Caco-2 (cell line): Measurements from ENCODE around the gene ACE. TPM values are rescaled to one million over a fixed set of nuclear protein-coding genes. Genes with fewer than 3 reads are reported as not detected.

Source experiments
- BruUV-seq: library from RNA; stranded (reverse); fragments of 400-500 nt; replicated peaks from 2 replicates; lab custom pipeline; 2021; lab: Mats Ljungman, UMichigan
- CTCF ChIA-PET: fragments of 300-600 bp; sonication (Branson Sonifier 250); formaldehyde crosslinking; loops from one replicate; lab custom pipeline; 2022; ENCODE audit warnings: antibody characterized with exemption; lab: Charles Lee
- POLR2A ChIA-PET: fragments of 300-600 bp; sonication (Branson Sonifier 250); formaldehyde crosslinking; loops from one replicate; lab custom pipeline; 2022; ENCODE audit warnings: antibody characterized with exemption; lab: Charles Lee
- DNase-seq, 2 experiments: peaks; one replicate each; pipeline versions ENCODE4 v3.0.0 to v3.0.0-alpha.2; 2020 to 2022
- H3K27me3 ChIP-seq: replicated peaks from 2 replicates; pipeline ENCODE4 v1.6.0; 2011; ENCODE audit warnings: low read length; ENCODE audit not compliant: control insufficient read depth, insufficient read depth
- H3K36me3 ChIP-seq: 2 replicates; pipeline ENCODE4 v1.5.1; 2011; ENCODE audit warnings: low read length; ENCODE audit not compliant: control insufficient read depth, insufficient read depth
- H3K4me1 ChIP-seq: fragments of 250-450 bp; sonication (Bioruptor Pico); 2 replicates; pipeline ENCODE4 v1.5.1; 2020; ENCODE audit warnings: mild to moderate bottlenecking
- H3K4me3 ChIP-seq: 2 replicates; pipeline ENCODE4 v1.5.1; 2011; ENCODE audit warnings: low read depth, mild to moderate bottlenecking, control low read depth, low read length
- H3K9me3 ChIP-seq: fragments of 250-450 bp; sonication (Bioruptor Pico); 2 replicates; pipeline ENCODE4 v1.5.1; 2020; ENCODE audit warnings: mild to moderate bottlenecking, moderate library complexity
- H3K27ac Mint-ChIP-seq: one replicate; pipeline ENCODE4 v1.8.0; 2022; ENCODE audit warnings: mixed read lengths; ENCODE audit not compliant: unreplicated experiment
- H3K27me3 Mint-ChIP-seq: one replicate; pipeline ENCODE4 v1.8.0; 2022; ENCODE audit warnings: mixed read lengths; ENCODE audit not compliant: insufficient read depth, unreplicated experiment
- H3K36me3 Mint-ChIP-seq: one replicate; pipeline ENCODE4 v1.8.0; 2022; ENCODE audit warnings: mild to moderate bottlenecking, mixed read lengths; ENCODE audit not compliant: insufficient read depth, unreplicated experiment
- H3K4me1 Mint-ChIP-seq: one replicate; pipeline ENCODE4 v1.8.0; 2022; ENCODE audit warnings: low read depth, mixed read lengths; ENCODE audit not compliant: unreplicated experiment
- H3K4me3 Mint-ChIP-seq: one replicate; pipeline ENCODE4 v1.8.0; 2022; ENCODE audit warnings: mild to moderate bottlenecking, moderate library complexity, mixed read lengths; ENCODE audit not compliant: unreplicated experiment
- H3K9me3 Mint-ChIP-seq: one replicate; pipeline ENCODE4 v1.8.0; 2022; ENCODE audit warnings: mixed read lengths; ENCODE audit not compliant: unreplicated experiment
- CTCF ChIP-seq, 2 experiments: fragments of 200-600 bp in 1 of 2; IDR thresholded peaks; 1 replicate in 1 of 2; 2 replicates in 1 of 2; pipeline versions ENCODE4 v1.5.1 to v1.8.0; 2011 to 2022; ENCODE audit warnings: antibody characterized with exemption in 1 of 2, control low read depth in 1 of 2, inconsistent platforms in 1 of 2, low read depth in 1 of 2, low read length in 1 of 2, mild to moderate bottlenecking in 1 of 2, moderate library complexity in 1 of 2; ENCODE audit not compliant: insufficient read depth in 1 of 2, severe bottlenecking in 1 of 2, unreplicated experiment in 1 of 2
- intact Hi-C: fragments of 100-400 bp; cut with micrococcal nuclease; formaldehyde crosslinking; loops from one replicate; pipeline ENCODE4 v1.10.0; 2022; ENCODE audit not compliant: unreplicated experiment
- total RNA-seq: library from RNA; stranded (reverse); gene quantifications from 2 replicates; pipeline ENCODE4 v1.2.3, GENCODE V29; 2022

The ACE gene
- total RNA-seq, 1 experiment from 2014 or later, result 3.4 TPM

GRCh38 chr17:63503341-63503705 is 26.5 kb downstream of the ACE start:
- CTCF ChIA-PET, result no interaction called here
- no peak for TF ChIP-seq CTCF (IDR thresholded peaks at IDR 0.05; ENCODE audit: insufficient read depth in 1 of 2, low read depth in 1 of 2, low read length in 1 of 2, severe bottlenecking in 1 of 2, unreplicated experiment in 1 of 2)
- peaks cover 22% of the 10 kb centered on the region for H3K27me3 Mint-ChIP-seq
- H3K9me3 Mint-ChIP-seq, result peaks cover 9% of the 10 kb centered on the region
- DNase-seq, result no peak
- H3K4me3 Mint-ChIP-seq, result no peak overlapping the region
- no peaks in the 10 kb centered on the region for H3K36me3 Mint-ChIP-seq
- POLR2A ChIA-PET, result no interaction called here
- intact Hi-C loops, result no loop called here
- no TSS peak for BruUV-seq
- no peak overlapping the region for H3K27ac Mint-ChIP-seq
- Histone ChIP-seq H3K4me1 (no peaks in the 10 kb centered on the region), H3K36me3 (no peaks in the 10 kb centered on the region), H3K9me3 (peaks cover 5% of the 10 kb centered on the region; the same call in 1 of the 2 replicates), H3K4me3 (no peak overlapping the region), H3K27me3 (no peaks in the 10 kb centered on the region; the same call in 1 of the 2 replicates)
- H3K4me1 Mint-ChIP-seq, result no peaks in the 10 kb centered on the region

- CTCF ChIA-PET, result no interaction called here
- TF ChIP-seq CTCF (IDR thresholded peaks at IDR 0.05; ENCODE audit: insufficient read depth in 1 of 2, low read depth in 1 of 2, low read length in 1 of 2, severe bottlenecking in 1 of 2, unreplicated experiment in 1 of 2), result no peak
- peaks cover 24% of the 10 kb centered on the region for H3K27me3 Mint-ChIP-seq
Measured at GRCh38 chr17:63504261-63504660, 27.4 kb downstream of the ACE start.

GRCh38 chr17:63505341-63505740 is 28.5 kb downstream of the ACE start:
- no peaks in the 10 kb centered on the region for H3K36me3 ChIP-seq
- ChIA-PET POLR2A (no interaction called here), CTCF (no interaction called here)
- DNase-seq, result no peak
- H3K4me1 ChIP-seq, result no peaks in the 10 kb centered on the region
- Mint-ChIP-seq H3K36me3 (no peaks in the 10 kb centered on the region), H3K9me3 (peaks cover 9% of the 10 kb centered on the region), H3K27ac (no peak overlapping the region), H3K4me1 (no peaks in the 10 kb centered on the region), H3K27me3 (peaks cover 26% of the 10 kb centered on the region), H3K4me3 (no peak overlapping the region)
- intact Hi-C loops, result no loop called here
- no peak overlapping the region for H3K4me3 ChIP-seq
- peaks cover 5% of the 10 kb centered on the region; the same call in 1 of the 2 replicates for H3K9me3 ChIP-seq
- H3K27me3 ChIP-seq, result no peaks in the 10 kb centered on the region; the same call in 1 of the 2 replicates
- no peak for TF ChIP-seq CTCF (IDR thresholded peaks at IDR 0.05; ENCODE audit: insufficient read depth in 1 of 2, low read depth in 1 of 2, low read length in 1 of 2, severe bottlenecking in 1 of 2, unreplicated experiment in 1 of 2)
- BruUV-seq, result no TSS peak

More at GRCh38 chr17:63504261-63504660, 27.4 kb downstream of the ACE start:
- peaks cover 9% of the 10 kb centered on the region for H3K9me3 Mint-ChIP-seq
- Histone ChIP-seq H3K36me3 (no peaks in the 10 kb centered on the region), H3K9me3 (peaks cover 5% of the 10 kb centered on the region; the same call in 1 of the 2 replicates), H3K4me3 (no peak overlapping the region), H3K27me3 (no peaks in the 10 kb centered on the region; the same call in 1 of the 2 replicates), H3K4me1 (no peaks in the 10 kb centered on the region)
- no peak for DNase-seq
- intact Hi-C loops, result no loop called here
- no peak overlapping the region for H3K27ac Mint-ChIP-seq
- no peak overlapping the region for H3K4me3 Mint-ChIP-seq
- H3K4me1 Mint-ChIP-seq, result no peaks in the 10 kb centered on the region
- POLR2A ChIA-PET, result no interaction called here
- no TSS peak for BruUV-seq
- H3K36me3 Mint-ChIP-seq, result no peaks in the 10 kb centered on the region
